ENCODE measurements around the gene CACNA2D3. TPM values are rescaled to one million over a fixed set of nuclear protein-coding genes. Genes with fewer than 3 reads are reported as not detected.

The CACNA2D3 gene
- total RNA-seq, 6 donors from 2014 or later: 2.9 to 16.8 (median 4.9) TPM

DNA sequence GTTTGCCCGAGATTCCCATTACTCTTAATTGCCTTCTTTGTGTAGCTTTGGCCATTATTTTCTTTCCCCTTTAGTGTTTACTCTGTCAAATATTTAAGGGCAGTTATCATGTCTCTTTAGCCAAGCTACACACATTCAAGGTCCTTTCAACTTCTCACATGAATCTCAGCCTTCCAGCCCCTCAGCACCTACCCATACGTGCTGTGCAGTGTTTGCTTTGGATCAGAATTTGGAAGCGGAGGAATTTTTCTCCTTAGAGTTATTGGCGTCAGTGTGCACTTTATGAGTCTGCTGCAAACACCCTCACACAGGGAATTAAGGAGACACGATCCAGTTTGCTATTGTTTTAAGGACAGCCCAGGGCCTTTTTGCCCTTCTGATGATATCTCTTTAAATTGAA is 231.6 kb downstream of the CACNA2D3 start:
- no peak overlapping the region for H3K27ac ChIP-seq
- no peak for DNase-seq
- H3K4me1 ChIP-seq: peaks cover 0 to 6% (median 2%) of the 10 kb centered on the region in 4 donors
- 33 to 53% methylated on average over 5 of the region's 5 CpGs for WGBS, 2 donors
- no peaks in the 10 kb centered on the region for H3K36me3 ChIP-seq
- H3K27me3 ChIP-seq: no peaks in the 10 kb centered on the region
- no peak for ATAC-seq (ENCODE audit: low FRiP score in 2 of 2)
- H3K4me3 ChIP-seq: no peak overlapping the region
- no peaks in the 10 kb centered on the region for H3K9me3 ChIP-seq
- no peak for TF ChIP-seq POLR2AphosphoS5 (IDR thresholded peaks at IDR 0.05)
- TF ChIP-seq EP300 (IDR thresholded peaks at IDR 0.05): no peak
- TF ChIP-seq, protein P1, sequence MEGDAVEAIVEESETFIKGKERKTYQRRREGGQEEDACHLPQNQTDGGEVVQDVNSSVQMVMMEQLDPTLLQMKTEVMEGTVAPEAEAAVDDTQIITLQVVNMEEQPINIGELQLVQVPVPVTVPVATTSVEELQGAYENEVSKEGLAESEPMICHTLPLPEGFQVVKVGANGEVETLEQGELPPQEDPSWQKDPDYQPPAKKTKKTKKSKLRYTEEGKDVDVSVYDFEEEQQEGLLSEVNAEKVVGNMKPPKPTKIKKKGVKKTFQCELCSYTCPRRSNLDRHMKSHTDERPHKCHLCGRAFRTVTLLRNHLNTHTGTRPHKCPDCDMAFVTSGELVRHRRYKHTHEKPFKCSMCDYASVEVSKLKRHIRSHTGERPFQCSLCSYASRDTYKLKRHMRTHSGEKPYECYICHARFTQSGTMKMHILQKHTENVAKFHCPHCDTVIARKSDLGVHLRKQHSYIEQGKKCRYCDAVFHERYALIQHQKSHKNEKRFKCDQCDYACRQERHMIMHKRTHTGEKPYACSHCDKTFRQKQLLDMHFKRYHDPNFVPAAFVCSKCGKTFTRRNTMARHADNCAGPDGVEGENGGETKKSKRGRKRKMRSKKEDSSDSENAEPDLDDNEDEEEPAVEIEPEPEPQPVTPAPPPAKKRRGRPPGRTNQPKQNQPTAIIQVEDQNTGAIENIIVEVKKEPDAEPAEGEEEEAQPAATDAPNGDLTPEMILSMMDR (IDR thresholded peaks at IDR 0.05): no peak
- TF ChIP-seq POLR2A (IDR thresholded peaks at IDR 0.05): no peak

GRCh38 chr3:54355800-54356199 is 233.4 kb downstream of the CACNA2D3 start:
- H3K27ac ChIP-seq: no peak overlapping the region
- no peak for ATAC-seq (ENCODE audit: low FRiP score in 2 of 2)
- no peaks in the 10 kb centered on the region for H3K36me3 ChIP-seq
- peaks cover 0 to 6% (median 2%) of the 10 kb centered on the region in 4 donors for H3K4me1 ChIP-seq
- TF ChIP-seq, protein P1 (IDR thresholded peaks at IDR 0.05): no peak
- TF ChIP-seq EP300 (IDR thresholded peaks at IDR 0.05): no peak
- TF ChIP-seq POLR2A (IDR thresholded peaks at IDR 0.05): no peak
- no peak for TF ChIP-seq POLR2AphosphoS5 (IDR thresholded peaks at IDR 0.05)
- DNase-seq: no peak
- no peaks in the 10 kb centered on the region for H3K27me3 ChIP-seq
- no peaks in the 10 kb centered on the region for H3K9me3 ChIP-seq
- H3K4me3 ChIP-seq: no peak overlapping the region
- 72 to 78% methylated on average over 4 to 5 of the region's 5 CpGs for WGBS, 2 donors

DNA sequence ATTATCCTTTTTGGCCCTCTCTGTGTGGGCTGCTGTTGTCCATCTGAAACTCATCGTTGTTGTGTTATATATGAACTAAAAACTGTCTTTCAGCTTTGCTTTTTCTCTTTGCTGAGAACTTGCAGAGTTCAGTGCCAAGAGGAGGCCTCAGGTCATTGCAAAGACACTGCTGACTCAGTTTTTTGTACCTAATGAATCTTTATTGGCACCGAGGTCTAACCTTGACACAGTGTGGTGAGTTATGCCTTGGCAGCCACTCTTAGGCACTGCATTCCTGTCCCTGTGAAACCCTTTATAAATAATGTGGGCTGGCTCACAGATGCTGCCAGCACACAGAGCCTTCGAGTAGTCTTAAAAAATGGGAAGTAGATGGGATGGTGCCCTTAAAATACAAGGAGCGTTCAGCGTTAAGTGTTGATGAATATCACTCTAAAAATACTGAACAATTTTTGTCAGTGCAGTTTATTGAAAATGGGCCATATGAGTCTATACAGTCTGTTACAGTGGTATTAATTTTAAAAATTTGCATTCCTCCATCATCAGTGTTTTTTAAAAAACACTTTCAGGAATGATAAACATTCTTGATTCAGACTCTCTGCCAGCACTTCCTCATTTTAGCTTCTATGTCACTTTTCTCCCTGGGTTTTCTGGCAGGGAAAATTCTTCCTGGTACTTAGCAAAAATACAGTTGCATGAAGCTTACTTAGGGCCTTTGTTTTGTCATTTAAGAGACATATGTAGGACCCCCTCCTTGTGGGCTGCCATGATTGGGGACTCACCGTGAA is 234.1 kb downstream of the CACNA2D3 start:
- TF ChIP-seq POLR2A (IDR thresholded peaks at IDR 0.05): no peak
- no peak for TF ChIP-seq POLR2AphosphoS5 (IDR thresholded peaks at IDR 0.05)
- TF ChIP-seq EP300 (IDR thresholded peaks at IDR 0.05): no peak
- TF ChIP-seq, protein P1 (IDR thresholded peaks at IDR 0.05): no peak
- Histone ChIP-seq H3K27ac (no peak overlapping the region), H3K27me3 (no peaks in the 10 kb centered on the region), H3K9me3 (no peaks in the 10 kb centered on the region), H3K4me1 (peaks cover 0 to 6% (median 2%) of the 10 kb centered on the region in 4 donors), H3K4me3 (no peak overlapping the region), H3K36me3 (no peaks in the 10 kb centered on the region)
- DNase-seq: no peak
- WGBS, 2 donors: 27 to 43% methylated on average over 6 of the region's 6 CpGs
- peak in 1 of 2 donors; percentile 36 for ATAC-seq (ENCODE audit: low FRiP score in 2 of 2)

DNA sequence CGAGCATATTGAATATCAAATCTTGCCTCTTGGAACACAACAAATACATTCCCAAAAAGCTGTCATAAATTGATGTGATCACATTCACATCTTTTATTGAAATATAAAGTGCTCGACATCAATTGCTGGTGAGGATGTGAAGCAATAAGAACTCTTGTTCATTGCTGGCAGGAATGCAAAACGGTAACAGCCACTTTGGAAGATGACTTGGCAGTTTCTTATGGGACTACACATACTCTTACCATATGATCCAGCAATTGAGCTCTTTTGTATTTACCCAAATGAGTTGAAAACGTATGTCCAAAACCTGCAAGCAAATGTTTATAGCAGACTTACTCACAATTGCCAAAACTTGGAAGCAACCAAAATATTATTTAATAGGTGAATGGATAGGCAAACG is 234.9 kb downstream of the CACNA2D3 start:
- no peak overlapping the region for H3K27ac ChIP-seq
- TF ChIP-seq EP300 (IDR thresholded peaks at IDR 0.05) (no peak), POLR2A (IDR thresholded peaks at IDR 0.05) (no peak), POLR2AphosphoS5 (IDR thresholded peaks at IDR 0.05) (no peak)
- TF ChIP-seq, protein P1 (IDR thresholded peaks at IDR 0.05): no peak
- WGBS, 2 donors: 56 to 60% methylated on average over 5 of the region's 5 CpGs
- no peak for DNase-seq
- H3K36me3 ChIP-seq: no peaks in the 10 kb centered on the region
- H3K4me3 ChIP-seq: no peak overlapping the region
- H3K9me3 ChIP-seq: no peaks in the 10 kb centered on the region
- no peaks in the 10 kb centered on the region for H3K27me3 ChIP-seq
- H3K4me1 ChIP-seq: peaks cover 0 to 6% (median 2%) of the 10 kb centered on the region in 4 donors
- no peak for ATAC-seq (ENCODE audit: low FRiP score in 2 of 2)

- DNase-seq (no peak), ATAC-seq (ENCODE audit: low FRiP score in 2 of 2) (no peak)
- Histone ChIP-seq H3K4me1 (peaks cover 0 to 6% (median 2%) of the 10 kb centered on the region in 4 donors), H3K9me3 (no peaks in the 10 kb centered on the region), H3K4me3 (no peak overlapping the region), H3K27me3 (no peaks in the 10 kb centered on the region), H3K27ac (no peak overlapping the region), H3K36me3 (no peaks in the 10 kb centered on the region)
- 69% methylated on average over 4 of the region's 4 CpGs for WGBS, 2 donors
- no peak for TF ChIP-seq POLR2A (IDR thresholded peaks at IDR 0.05)
These were observed 236.0 kb downstream of the CACNA2D3 start for GRCh38 chr3:54358316-54358715.

Measured in upper lobe of left lung (tissue), 6 donors.